ENCODE results near the gene CYP3A4. TPM values are rescaled to one million over a fixed set of nuclear protein-coding genes. Genes with fewer than 3 reads are reported as not detected.

The CYP3A4 gene
- total and polyA plus RNA-seq, 2 of the 13 experiments (the other 11 are each of a cell fraction or from before 2014, with no cell fraction given), result 0.11 to 0.24 TPM

GRCh38 chr7:99794585-99795502, 10.9 kb upstream of the CYP3A4 start (continued):
- TF ChIP-seq RERE (CRISPR knock-in tag; IDR thresholded peaks at IDR 0.05; ENCODE audit: low read depth) (peak; percentile 53; the same call in 1 of the 2 replicates), TFDP2 (CRISPR knock-in tag; IDR thresholded peaks at IDR 0.05) (peak; percentile 39; the same call in 1 of the 2 replicates), TOPORS (CRISPR knock-in tag; IDR thresholded peaks at IDR 0.05) (peak; percentile 66; the same call in 1 of the 2 replicates), STAG1 (CRISPR knock-in tag; IDR thresholded peaks at IDR 0.05) (peak; percentile 4; the same call in 1 of the 2 replicates), TBP (CRISPR knock-in tag; IDR thresholded peaks at IDR 0.05) (no peak), TMF1 (CRISPR knock-in tag; IDR thresholded peaks at IDR 0.05; ENCODE audit: low read depth) (no peak)
- TF ChIP-seq, protein P1, sequence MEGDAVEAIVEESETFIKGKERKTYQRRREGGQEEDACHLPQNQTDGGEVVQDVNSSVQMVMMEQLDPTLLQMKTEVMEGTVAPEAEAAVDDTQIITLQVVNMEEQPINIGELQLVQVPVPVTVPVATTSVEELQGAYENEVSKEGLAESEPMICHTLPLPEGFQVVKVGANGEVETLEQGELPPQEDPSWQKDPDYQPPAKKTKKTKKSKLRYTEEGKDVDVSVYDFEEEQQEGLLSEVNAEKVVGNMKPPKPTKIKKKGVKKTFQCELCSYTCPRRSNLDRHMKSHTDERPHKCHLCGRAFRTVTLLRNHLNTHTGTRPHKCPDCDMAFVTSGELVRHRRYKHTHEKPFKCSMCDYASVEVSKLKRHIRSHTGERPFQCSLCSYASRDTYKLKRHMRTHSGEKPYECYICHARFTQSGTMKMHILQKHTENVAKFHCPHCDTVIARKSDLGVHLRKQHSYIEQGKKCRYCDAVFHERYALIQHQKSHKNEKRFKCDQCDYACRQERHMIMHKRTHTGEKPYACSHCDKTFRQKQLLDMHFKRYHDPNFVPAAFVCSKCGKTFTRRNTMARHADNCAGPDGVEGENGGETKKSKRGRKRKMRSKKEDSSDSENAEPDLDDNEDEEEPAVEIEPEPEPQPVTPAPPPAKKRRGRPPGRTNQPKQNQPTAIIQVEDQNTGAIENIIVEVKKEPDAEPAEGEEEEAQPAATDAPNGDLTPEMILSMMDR (CRISPR knock-in tag; IDR thresholded peaks at IDR 0.05), result no peak

Data from HepG2 (cell line).